Gastroesophageal sphincter (tissue), 2 donors: ENCODE measurements around the gene SLIT3.

ENCODE experiments used
- POLR2A ChIP-seq, 2 donors: fragments of 450-650 bp; IDR thresholded peaks; one replicate each; pipeline ENCODE4 v1.6.1; 2017; ENCODE audit warnings: antibody characterized with exemption in 2 of 2, mild to moderate bottlenecking in 2 of 2, moderate library complexity in 1 of 2
- POLR2AphosphoS5 ChIP-seq: sonication (generic); formaldehyde crosslinking; IDR thresholded peaks from one replicate; pipeline ENCODE4 v1.6.1; 2017; ENCODE audit warnings: antibody characterized with exemption

GRCh38 chr5:169295306-169295705 lies 5.6 kb downstream of the SLIT3 start:
- TF ChIP-seq POLR2AphosphoS5 (no peak), POLR2A (IDR thresholded peaks at IDR 0.05) (no peak)
